Amygdala (tissue), 56 donors: ENCODE results near the gene NAV2.
"Not testable (repeated sequence)": the region's sequence is repeated elsewhere in the genome, so short reads cannot be mapped to it uniquely, and the experiment has no call there.

Experiments
- DNase-seq, 56 donors: peaks; one replicate each; lab custom pipeline; 2025; lab: John Stamatoyannopoulos, UW

The NAV2 gene

DNA sequence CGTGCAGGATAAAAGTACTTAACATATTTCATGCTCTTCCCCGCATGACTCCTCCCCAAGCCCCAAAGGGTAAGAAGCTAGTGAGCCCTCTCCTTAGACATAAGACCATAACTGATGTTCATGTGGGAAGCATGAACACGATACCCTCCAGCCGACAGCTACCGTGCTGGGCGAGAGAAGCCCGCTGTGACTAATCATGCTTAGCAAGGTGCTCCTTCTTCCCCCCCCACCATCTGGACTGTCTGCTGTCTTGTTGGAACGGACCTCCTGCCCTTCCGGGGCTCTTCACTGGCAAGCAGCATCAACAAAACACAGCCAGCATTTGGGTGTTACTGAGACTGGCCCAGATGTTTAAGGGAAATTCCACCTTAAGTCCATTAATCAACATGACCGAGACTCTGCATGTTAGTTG, 247.0 kb downstream of the NAV2 start:
- DNase-seq = no peak

- DNase-seq = not testable (repeated sequence)
These were observed 247.8 kb downstream of the NAV2 start for GRCh38 chr11:19960410-19960809.

DNA sequence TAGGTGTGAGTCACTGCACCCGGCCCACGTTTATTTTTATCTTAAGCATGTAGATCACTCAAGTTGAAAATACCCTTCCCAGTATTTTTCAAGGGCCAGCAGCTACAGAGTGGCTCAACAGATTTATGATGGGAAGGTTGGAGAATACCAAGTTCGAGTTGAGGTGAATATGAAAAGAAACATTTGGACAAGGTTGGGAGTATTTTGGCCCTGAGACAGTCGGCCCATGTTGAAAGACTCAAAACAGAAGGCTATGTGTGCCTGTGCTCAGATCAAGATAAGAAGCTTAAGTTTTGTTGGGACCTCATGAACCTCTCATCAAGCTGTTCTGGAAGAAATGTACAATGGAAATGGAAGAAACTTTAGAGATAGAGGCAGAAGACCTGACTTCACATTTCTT, 248.6 kb downstream of the NAV2 start:
- DNase-seq = no peak

GRCh38 chr11:19962053-19962800, 249.6 kb downstream of the NAV2 start:
- no peak for DNase-seq

GRCh38 chr11:19962801-19963175, 250.2 kb downstream of the NAV2 start:
- DNase-seq = no peak

GRCh38 chr11:19963697-19964387, 251.2 kb downstream of the NAV2 start:
- no peak for DNase-seq

- DNase-seq = no peak
These were observed 253.8 kb downstream of the NAV2 start for GRCh38 chr11:19966441-19966840.

GRCh38 chr11:19966927-19967326, 254.3 kb downstream of the NAV2 start:
- no peak for DNase-seq

DNA sequence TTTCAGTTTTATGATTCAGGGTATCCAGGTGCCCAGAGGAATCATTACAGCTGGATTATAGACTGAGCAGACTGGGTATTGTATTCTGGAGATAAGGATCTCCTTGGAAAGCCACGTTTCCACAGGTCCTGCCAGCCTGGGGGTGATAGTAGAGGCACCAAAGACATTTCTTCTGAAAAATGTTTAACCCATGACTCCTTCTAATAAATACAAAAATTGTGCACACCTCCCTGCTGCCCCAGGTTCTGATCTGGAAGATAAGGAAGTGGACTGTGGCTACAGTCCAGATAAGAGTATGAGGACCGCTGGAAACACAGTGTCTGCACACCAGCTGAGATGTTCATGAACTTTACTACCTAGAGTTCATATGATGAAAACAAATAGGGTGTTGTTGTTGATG, 255.2 kb downstream of the NAV2 start:
- no peak for DNase-seq

DNA sequence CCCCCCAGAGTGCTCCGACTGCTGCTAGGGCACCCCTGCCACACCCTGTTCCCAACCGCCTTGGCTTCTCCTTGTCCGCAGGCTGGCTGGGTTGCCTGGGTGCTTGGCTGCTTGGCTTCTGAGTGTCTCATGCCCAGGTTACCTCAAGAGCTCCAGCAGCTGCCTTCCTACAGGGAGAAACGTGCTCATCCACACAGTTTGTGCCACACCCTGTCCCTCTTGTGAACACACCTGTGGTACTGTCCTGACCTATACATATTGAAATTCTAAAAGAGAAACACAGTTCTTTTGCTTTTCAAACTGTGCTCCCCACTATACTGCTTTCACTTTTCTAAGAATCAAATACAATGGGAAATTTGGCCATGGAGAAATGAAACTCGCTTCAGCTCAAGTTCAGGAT, 256.2 kb downstream of the NAV2 start:
- DNase-seq = no peak

- DNase-seq = no peak
These were observed 258.3 kb downstream of the NAV2 start for GRCh38 chr11:19970944-19971343.

- DNase-seq = no peak
These were observed 259.5 kb downstream of the NAV2 start for GRCh38 chr11:19972091-19972490.

DNA sequence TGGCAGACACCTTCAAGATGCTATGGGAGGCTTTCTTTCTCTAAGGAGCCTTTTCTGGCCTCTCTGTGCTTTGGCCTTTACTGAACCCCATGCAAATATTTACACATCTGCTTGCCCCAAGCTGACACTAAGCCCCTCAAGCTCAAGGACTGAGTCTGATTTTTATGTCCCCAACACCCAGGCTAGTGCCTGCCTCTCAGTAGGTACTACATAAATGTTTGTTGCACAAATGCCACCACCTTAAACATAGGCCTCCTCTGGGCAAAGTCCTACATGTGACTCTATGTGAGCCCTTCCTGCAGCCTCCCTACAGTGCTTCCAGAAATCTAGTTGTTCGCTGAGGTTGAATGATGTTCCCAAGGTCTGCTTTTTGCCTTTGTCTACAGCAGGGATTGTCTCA, 260.0 kb downstream of the NAV2 start:
- no peak for DNase-seq

DNA sequence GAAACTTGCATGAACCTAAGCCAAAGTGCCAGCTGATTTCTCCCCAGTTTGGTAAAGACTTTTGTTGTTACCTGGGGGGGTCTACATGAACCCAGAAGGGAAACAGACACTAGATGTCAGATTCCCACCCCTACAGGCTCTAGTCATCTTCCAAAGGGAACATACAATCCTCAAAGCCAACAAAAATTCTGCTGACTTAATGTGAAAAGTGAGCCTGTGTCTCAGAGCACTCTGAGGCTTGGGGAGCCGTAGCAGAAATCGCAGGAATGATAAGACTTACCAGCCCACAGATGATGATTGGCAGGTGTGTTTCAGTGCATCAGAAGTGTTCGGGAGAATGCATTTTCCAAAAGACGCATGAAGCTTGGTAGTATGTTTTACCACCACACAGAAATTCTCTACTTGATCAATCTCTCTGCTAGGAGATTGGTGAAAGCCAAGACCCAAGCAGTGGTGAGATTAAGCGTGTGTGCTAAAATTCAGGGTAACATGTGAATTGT, 260.5 kb downstream of the NAV2 start:
- DNase-seq = no peak

DNA sequence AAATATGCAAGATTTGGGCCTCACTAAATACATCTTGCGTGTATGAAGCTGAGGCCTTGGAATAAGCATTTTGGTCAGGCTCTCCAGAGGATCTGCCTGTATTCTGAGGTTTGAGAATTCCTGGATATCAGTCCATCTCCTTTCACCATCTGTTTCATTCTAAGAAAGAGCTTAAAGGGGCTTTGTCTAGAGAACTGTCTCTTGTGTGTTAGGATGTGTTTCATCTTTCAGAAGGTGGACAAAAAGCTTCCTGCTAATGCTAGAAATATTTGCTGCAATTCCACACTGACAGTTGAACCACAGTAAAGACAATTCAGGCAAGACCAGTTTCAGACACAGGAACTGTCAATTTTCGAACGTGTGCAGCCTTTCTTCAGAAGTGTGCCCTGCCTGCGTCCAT, 262.2 kb downstream of the NAV2 start:
- DNase-seq = no peak

- no peak for DNase-seq
These were observed 262.9 kb downstream of the NAV2 start for GRCh38 chr11:19975414-19975990.

DNA sequence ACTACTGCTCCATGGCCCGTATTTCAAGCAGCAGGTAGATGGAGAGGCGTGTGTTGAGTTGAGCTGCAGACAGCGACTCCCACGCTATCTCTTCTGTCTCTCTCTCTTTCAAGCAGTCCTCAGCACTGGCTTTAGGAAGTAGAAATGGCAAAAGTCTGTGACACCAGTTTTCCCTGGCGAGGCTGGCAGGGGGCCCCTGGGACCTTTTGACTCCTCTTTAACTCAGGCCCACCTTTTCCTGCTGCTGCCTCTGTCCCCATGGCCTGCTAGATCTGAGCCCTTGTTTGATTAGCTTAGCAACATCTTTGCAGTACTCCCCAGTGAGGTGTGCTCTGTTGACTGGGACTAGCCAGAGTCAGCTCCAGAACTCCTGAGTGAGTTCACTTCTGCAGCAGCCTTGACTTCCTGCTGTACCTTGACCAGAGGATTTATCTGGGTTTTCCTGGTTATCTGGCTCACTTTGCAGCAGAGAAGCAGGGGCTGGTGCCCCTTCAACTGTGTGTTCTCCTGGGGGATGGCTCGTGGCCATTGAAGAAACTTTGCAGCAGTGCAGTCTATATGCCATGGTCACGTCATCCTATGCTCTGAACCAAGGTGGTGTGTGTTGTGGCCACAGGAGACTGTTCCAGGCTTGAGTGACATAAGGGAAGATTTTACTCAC, 263.8 kb downstream of the NAV2 start:
- no peak for DNase-seq

DNA sequence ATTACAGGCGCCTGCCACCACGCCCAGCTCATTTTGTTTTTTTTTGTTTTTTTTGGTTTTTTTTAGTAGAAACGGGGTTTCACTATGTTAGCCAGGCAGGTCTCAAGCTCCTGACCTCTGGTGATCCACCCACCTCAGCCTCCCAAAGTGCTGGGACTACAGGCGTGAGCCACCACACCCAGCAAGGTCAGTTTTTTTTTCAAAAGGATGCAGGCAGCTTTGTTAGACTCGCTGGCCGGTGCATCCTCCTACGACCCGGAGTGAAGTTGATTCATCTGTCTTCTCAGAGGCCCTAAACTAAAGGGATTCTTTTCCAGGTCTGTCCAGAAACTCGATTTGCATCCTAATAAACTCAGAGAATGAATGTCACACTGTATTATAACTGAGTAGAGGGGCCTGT, 265.3 kb downstream of the NAV2 start:
- DNase-seq = no peak

GRCh38 chr11:19978668-19979518, 266.3 kb downstream of the NAV2 start:
- DNase-seq = no peak

GRCh38 chr11:19979519-19979845, 266.8 kb downstream of the NAV2 start:
- DNase-seq = no peak
